Measurements from ENCODE around the gene ZBP1.

Gene ZBP1

DNA sequence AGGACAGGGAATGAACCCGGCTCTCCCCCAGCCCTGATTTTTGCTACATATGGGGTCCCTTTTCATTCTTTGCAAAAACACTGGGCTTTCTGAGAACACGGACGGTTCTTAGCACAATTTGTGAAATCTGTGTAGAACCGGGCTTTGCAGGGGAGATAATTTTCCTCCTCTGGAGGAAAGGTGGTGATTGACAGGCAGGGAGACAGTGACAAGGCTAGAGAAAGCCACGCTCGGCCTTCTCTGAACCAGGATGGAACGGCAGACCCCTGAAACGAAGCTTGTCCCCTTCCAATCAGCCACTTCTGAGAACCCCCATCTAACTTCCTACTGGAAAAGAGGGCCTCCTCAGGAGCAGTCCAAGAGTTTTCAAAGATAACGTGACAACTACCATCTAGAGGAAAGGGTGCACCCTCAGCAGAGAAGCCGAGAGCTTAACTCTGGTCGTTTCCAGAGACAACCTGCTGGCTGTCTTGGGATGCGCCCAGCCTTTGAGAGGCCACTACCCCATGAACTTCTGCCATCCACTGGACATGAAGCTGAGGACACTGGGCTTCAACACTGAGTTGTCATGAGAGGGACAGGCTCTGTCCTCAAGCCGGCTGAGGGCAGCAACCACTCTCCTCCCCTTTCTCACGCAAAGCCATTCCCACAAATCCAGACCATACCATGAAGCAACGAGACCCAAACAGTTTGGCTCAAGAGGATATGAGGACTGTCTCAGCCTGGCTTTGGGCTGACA lies 28.8 kb upstream of the ZBP1 start:
- TF ChIP-seq YY1 (IDR thresholded peaks at IDR 0.05; ENCODE audit: low read depth) (no peak), TCF12 (IDR thresholded peaks at IDR 0.05; ENCODE audit: low read depth) (no peak)
- TF ChIP-seq, protein P1, sequence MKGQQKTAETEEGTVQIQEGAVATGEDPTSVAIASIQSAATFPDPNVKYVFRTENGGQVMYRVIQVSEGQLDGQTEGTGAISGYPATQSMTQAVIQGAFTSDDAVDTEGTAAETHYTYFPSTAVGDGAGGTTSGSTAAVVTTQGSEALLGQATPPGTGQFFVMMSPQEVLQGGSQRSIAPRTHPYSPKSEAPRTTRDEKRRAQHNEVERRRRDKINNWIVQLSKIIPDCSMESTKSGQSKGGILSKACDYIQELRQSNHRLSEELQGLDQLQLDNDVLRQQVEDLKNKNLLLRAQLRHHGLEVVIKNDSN (IDR thresholded peaks at IDR 0.05), result no peak

GRCh38 chr20:57647933-57648785 lies 27.9 kb upstream of the ZBP1 start:
- TF ChIP-seq, protein P2, sequence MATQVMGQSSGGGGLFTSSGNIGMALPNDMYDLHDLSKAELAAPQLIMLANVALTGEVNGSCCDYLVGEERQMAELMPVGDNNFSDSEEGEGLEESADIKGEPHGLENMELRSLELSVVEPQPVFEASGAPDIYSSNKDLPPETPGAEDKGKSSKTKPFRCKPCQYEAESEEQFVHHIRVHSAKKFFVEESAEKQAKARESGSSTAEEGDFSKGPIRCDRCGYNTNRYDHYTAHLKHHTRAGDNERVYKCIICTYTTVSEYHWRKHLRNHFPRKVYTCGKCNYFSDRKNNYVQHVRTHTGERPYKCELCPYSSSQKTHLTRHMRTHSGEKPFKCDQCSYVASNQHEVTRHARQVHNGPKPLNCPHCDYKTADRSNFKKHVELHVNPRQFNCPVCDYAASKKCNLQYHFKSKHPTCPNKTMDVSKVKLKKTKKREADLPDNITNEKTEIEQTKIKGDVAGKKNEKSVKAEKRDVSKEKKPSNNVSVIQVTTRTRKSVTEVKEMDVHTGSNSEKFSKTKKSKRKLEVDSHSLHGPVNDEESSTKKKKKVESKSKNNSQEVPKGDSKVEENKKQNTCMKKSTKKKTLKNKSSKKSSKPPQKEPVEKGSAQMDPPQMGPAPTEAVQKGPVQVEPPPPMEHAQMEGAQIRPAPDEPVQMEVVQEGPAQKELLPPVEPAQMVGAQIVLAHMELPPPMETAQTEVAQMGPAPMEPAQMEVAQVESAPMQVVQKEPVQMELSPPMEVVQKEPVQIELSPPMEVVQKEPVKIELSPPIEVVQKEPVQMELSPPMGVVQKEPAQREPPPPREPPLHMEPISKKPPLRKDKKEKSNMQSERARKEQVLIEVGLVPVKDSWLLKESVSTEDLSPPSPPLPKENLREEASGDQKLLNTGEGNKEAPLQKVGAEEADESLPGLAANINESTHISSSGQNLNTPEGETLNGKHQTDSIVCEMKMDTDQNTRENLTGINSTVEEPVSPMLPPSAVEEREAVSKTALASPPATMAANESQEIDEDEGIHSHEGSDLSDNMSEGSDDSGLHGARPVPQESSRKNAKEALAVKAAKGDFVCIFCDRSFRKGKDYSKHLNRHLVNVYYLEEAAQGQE (IDR thresholded peaks at IDR 0.05; ENCODE audit: low read depth), result no peak
- no peak for TF ChIP-seq CREB1 (IDR thresholded peaks at IDR 0.05; ENCODE audit: low read depth)
- TF ChIP-seq TAF1 (IDR thresholded peaks at IDR 0.05; ENCODE audit: low read depth), result no peak
- no peak for TF ChIP-seq MAX (IDR thresholded peaks at IDR 0.05)
- no peak for TF ChIP-seq NFIC (IDR thresholded peaks at IDR 0.05)
- TF ChIP-seq EP300 (IDR thresholded peaks at IDR 0.05; ENCODE audit: borderline replicate concordance), result no peak
- TF ChIP-seq TCF12 (IDR thresholded peaks at IDR 0.05; ENCODE audit: low read depth), result no peak
- TF ChIP-seq, protein P1 (IDR thresholded peaks at IDR 0.05), result no peak
- no peak for TF ChIP-seq EGR1 (IDR thresholded peaks at IDR 0.05)
- TF ChIP-seq RAD21 (IDR thresholded peaks at IDR 0.05; ENCODE audit: low read depth), result no peak
- no peak for TF ChIP-seq YY1 (IDR thresholded peaks at IDR 0.05; ENCODE audit: low read depth)
- no peak for TF ChIP-seq ZBTB7A (IDR thresholded peaks at IDR 0.05; ENCODE audit: low read depth)
- TF ChIP-seq FOXM1 (IDR thresholded peaks at IDR 0.05; ENCODE audit: borderline replicate concordance, low read depth), result no peak
- no peak for TF ChIP-seq TEAD4 (IDR thresholded peaks at IDR 0.05)
- no peak for TF ChIP-seq CEBPB (IDR thresholded peaks at IDR 0.05)

DNA sequence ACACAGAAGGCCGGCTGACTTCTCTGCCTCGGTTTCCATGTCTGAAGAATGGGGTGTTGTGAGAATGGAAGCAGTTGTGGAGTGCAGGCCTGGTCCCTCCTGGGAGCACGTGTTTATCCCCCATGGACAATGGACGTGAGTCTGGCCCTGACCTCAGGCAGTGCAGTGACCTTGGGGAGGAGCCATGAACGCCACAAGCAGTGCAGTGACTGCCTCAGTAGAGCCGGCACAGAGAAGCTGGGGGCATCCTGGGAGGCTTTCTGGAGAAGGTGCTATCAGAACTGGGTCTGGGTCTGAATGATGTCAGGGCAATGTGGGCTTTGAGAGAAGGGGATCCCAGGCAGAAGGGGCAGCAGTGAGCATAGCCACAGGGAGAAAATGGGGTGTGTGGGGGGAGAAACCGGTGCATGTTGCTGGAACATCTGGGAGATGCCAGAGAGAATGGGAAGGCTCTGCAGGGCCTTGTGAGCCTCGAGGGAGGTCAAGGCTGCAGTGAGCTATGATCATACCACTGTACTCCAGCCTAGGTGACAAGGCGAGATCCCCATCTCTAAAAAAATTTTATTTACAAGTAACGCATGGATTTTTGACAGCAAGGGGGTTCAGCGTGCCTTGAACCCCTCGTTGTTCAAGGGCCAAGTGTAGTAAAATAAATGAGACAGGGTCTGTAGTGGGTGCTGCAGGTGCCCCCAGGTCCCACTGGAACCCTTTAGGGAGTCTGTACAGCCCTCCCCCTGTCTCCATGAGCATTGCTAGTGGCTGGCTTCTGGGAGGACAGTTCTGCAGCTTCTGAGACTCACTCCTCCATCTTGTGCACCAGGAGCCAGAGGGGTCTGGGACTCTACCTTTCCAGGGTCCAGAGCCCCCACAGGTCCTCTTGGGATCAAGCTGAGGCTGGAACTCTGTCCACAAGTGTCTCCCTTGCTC lies 27.0 kb upstream of the ZBP1 start:
- TF ChIP-seq, protein P2 (IDR thresholded peaks at IDR 0.05; ENCODE audit: low read depth), result no peak

DNA sequence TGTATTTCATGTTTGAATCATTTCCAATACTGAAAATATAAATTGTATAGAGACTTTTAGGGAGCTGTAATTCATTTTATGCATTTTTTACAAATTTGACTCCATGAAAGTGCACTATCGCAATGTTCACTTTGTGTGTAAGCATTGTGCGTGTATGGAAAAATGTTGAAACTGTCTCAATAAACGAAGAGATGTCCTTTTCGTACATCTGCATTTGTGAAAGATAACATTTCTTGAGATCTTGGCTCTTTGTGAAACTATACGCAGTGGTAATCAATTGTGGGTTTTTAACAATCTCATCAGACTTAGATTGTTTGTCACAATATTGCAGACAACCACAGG lies 18.6 kb upstream of the ZBP1 start:
- TF ChIP-seq MAX (IDR thresholded peaks at IDR 0.05) (no peak), TCF12 (IDR thresholded peaks at IDR 0.05; ENCODE audit: low read depth) (no peak), NFIC (IDR thresholded peaks at IDR 0.05) (no peak), TAF1 (IDR thresholded peaks at IDR 0.05; ENCODE audit: low read depth) (no peak)

- TF ChIP-seq TCF12 (IDR thresholded peaks at IDR 0.05; ENCODE audit: low read depth), result no peak
- TF ChIP-seq RAD21 (IDR thresholded peaks at IDR 0.05; ENCODE audit: low read depth), result no peak
- no peak for TF ChIP-seq CEBPB (IDR thresholded peaks at IDR 0.05)
- no peak for TF ChIP-seq MAX (IDR thresholded peaks at IDR 0.05)
- no peak for TF ChIP-seq TAF1 (IDR thresholded peaks at IDR 0.05; ENCODE audit: low read depth)
- no peak for TF ChIP-seq YY1 (IDR thresholded peaks at IDR 0.05; ENCODE audit: low read depth)
- TF ChIP-seq, protein P1 (IDR thresholded peaks at IDR 0.05), result no peak
- TF ChIP-seq FOXM1 (IDR thresholded peaks at IDR 0.05; ENCODE audit: borderline replicate concordance, low read depth), result no peak
- TF ChIP-seq, protein P2 (IDR thresholded peaks at IDR 0.05; ENCODE audit: low read depth), result no peak
- TF ChIP-seq EGR1 (IDR thresholded peaks at IDR 0.05), result no peak
- no peak for TF ChIP-seq NFIC (IDR thresholded peaks at IDR 0.05)
- no peak for TF ChIP-seq ZBTB7A (IDR thresholded peaks at IDR 0.05; ENCODE audit: low read depth)
- no peak for TF ChIP-seq EP300 (IDR thresholded peaks at IDR 0.05; ENCODE audit: borderline replicate concordance)
- TF ChIP-seq CREB1 (IDR thresholded peaks at IDR 0.05; ENCODE audit: low read depth), result no peak
- TF ChIP-seq TEAD4 (IDR thresholded peaks at IDR 0.05), result no peak
These were observed 18.1 kb upstream of the ZBP1 start for GRCh38 chr20:57638173-57638894.
